OCI-LY1 (cell line): ENCODE results near the gene MED6.

ENCODE experiments used
- CTCF ChIP-seq: fragments of 200-600 bp; sonication (generic), shearing (Covaris generic); IDR thresholded peaks from 2 replicates; pipeline ENCODE4 v1.5.1; 2017; ENCODE audit warnings: mild to moderate bottlenecking, antibody characterized with exemption, low read length, moderate library complexity, mixed read lengths
- EZH2 ChIP-seq: fragments of 200-600 bp; sonication (generic), shearing (Covaris generic); IDR thresholded peaks from 2 replicates; pipeline ENCODE4 v1.8.0; 2017; ENCODE audit warnings: borderline replicate concordance, mixed run types, mild to moderate bottlenecking, antibody characterized with exemption, low read length, moderate library complexity, mixed read lengths

- TF ChIP-seq CTCF = no peak
- TF ChIP-seq EZH2 = no peak
These were observed at the start of gene MED6 for GRCh38 chr14:70600382-70601157.
